Measurements from ENCODE around the gene PLOD2. TPM values are rescaled to one million over a fixed set of nuclear protein-coding genes. Genes with fewer than 3 reads are reported as not detected.

Gene PLOD2
- total and polyA plus RNA-seq, 9 of the 15 experiments (the other 6 are each of a cell fraction or from before 2014, with no cell fraction given), result 0.18 to 1.5 (median 0.58) TPM

DNA sequence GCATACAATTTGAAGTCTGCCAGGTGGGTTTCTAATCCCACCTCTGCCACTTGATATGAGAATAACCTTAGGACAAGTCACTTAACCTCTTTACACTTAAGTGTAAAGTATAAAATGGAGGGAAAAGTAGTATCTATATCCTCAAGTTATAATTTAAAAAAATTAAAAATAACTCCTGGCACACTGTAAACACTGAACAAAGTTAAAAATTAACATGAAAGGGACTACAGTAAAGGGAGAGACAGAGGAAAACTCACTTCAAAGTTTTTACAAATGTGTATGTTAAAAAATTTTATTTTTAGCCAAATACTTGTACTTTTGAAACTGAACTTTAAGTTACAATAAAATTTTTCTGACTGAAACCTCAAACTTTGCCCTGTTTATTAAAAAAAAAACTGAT, 49.6 kb downstream of the PLOD2 start (continued):
- TF ChIP-seq, protein P1, sequence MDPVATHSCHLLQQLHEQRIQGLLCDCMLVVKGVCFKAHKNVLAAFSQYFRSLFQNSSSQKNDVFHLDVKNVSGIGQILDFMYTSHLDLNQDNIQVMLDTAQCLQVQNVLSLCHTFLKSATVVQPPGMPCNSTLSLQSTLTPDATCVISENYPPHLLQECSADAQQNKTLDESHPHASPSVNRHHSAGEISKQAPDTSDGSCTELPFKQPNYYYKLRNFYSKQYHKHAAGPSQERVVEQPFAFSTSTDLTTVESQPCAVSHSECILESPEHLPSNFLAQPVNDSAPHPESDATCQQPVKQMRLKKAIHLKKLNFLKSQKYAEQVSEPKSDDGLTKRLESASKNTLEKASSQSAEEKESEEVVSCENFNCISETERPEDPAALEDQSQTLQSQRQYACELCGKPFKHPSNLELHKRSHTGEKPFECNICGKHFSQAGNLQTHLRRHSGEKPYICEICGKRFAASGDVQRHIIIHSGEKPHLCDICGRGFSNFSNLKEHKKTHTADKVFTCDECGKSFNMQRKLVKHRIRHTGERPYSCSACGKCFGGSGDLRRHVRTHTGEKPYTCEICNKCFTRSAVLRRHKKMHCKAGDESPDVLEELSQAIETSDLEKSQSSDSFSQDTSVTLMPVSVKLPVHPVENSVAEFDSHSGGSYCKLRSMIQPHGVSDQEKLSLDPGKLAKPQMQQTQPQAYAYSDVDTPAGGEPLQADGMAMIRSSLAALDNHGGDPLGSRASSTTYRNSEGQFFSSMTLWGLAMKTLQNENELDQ (CRISPR knock-in tag; IDR thresholded peaks at IDR 0.05; ENCODE audit: borderline replicate concordance), result no peak
- no peak for TF ChIP-seq SMARCA4 (IDR thresholded peaks at IDR 0.05)
- TF ChIP-seq, protein P2, sequence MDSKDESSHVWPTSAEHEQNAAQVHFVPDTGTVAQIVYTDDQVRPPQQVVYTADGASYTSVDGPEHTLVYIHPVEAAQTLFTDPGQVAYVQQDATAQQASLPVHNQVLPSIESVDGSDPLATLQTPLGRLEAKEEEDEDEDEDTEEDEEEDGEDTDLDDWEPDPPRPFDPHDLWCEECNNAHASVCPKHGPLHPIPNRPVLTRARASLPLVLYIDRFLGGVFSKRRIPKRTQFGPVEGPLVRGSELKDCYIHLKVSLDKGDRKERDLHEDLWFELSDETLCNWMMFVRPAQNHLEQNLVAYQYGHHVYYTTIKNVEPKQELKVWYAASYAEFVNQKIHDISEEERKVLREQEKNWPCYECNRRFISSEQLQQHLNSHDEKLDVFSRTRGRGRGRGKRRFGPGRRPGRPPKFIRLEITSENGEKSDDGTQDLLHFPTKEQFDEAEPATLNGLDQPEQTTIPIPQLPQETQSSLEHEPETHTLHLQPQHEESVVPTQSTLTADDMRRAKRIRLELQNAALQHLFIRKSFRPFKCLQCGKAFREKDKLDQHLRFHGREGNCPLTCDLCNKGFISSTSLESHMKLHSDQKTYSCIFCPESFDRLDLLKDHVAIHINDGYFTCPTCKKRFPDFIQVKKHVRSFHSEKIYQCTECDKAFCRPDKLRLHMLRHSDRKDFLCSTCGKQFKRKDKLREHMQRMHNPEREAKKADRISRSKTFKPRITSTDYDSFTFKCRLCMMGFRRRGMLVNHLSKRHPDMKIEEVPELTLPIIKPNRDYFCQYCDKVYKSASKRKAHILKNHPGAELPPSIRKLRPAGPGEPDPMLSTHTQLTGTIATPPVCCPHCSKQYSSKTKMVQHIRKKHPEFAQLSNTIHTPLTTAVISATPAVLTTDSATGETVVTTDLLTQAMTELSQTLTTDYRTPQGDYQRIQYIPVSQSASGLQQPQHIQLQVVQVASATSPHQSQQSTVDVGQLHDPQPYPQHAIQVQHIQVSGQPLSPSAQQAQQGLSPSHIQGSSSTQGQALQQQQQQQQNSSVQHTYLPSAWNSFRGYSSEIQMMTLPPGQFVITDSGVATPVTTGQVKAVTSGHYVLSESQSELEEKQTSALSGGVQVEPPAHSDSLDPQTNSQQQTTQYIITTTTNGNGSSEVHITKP (IDR thresholded peaks at IDR 0.05; ENCODE audit: partially characterized antibody), result no peak

DNA sequence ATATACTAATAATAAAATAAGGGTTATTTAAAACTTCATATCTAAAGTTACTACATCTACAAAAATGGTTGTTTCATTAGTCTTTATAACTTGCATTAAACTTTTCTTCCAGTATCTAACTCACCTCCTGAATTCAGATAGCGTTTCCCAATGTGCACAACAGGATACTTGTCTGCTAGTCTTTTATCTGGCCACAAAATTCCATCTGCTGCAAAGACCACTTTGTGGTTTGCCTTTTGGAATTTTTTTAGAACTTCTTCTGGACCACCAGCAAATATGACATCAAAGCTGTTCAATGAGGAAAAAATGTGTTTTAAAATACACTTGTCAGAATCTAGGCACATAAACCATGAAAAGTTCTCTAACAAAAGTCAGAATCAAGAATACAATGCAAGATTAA, 50.8 kb downstream of the PLOD2 start:
- in situ Hi-C loops (cut with MboI) (no loop called here), intact Hi-C loops (cut with micrococcal nuclease) (no loop called here)
- no peaks in the 10 kb centered on the region for H4K20me1 ChIP-seq (replicated peaks; ENCODE audit: control insufficient read depth, insufficient read depth, low read length)
- H3K4me3 ChIP-seq, result no peak overlapping the region
- no peak overlapping the region for H3K4me2 ChIP-seq (ENCODE audit: insufficient read depth, low read length)
- H3K36me3 ChIP-seq (ENCODE audit: control insufficient read depth, insufficient read depth, low read length), result no peaks in the 10 kb centered on the region
- no peaks in the 10 kb centered on the region for H3K9me3 ChIP-seq (replicated peaks; ENCODE audit: control insufficient read depth, insufficient read depth, low read depth, low read length)
- no peaks in the 10 kb centered on the region for H3K9me1 ChIP-seq (ENCODE audit: control insufficient read depth, insufficient read depth, low read length)
- BruUV-seq (replicated peaks), result no TSS peak
- TF ChIP-seq THRAP3 (IDR thresholded peaks at IDR 0.05; ENCODE audit: borderline replicate concordance) (no peak), JUND (IDR thresholded peaks at IDR 0.05; ENCODE audit: borderline replicate concordance, low read depth, low read length) (no peak), JUND (tag; IDR thresholded peaks at IDR 0.05; ENCODE audit: borderline replicate concordance, low read depth, low read length) (no peak), GTF2A2 (tag; IDR thresholded peaks at IDR 0.05) (no peak), HMGN3 (IDR thresholded peaks at IDR 0.05; ENCODE audit: borderline replicate concordance, extremely low read depth, insufficient read length, low read depth, low read length) (no peak), ZNF583 (CRISPR knock-in tag; IDR thresholded peaks at IDR 0.05) (no peak)
- DNase-seq (ENCODE audit: extremely low read depth in 1 of 4, low spot score in 3 of 4) (no peak), FAIRE-seq (no peak), ATAC-seq (no peak)
- 7% methylated on average over 1 of the region's 1 CpG for WGBS (ENCODE audit: insufficient coverage, low coverage, missing lambda C conversion rate)
- H3K27me3 ChIP-seq (ENCODE audit: control insufficient read depth in 2 of 2, insufficient read depth in 2 of 2, low read length in 2 of 2), result no peaks in the 10 kb centered on the region
- H3K27ac ChIP-seq (ENCODE audit: extremely low read depth, low read depth, low read length), result no peak overlapping the region
- H3K79me2 ChIP-seq (ENCODE audit: control insufficient read depth, insufficient read depth, low read length), result no peaks in the 10 kb centered on the region
- ChIA-PET CTCF (ENCODE audit: low intra/inter-chr PET ratio) (no interaction called here), POLR2A (no interaction called here)
- H3K4me1 ChIP-seq (replicated peaks in 1 of 2; ENCODE audit: control insufficient read depth in 2 of 2, insufficient read depth in 2 of 2, low read length in 2 of 2), result no peaks in the 10 kb centered on the region
- no peak overlapping the region for H3K9ac ChIP-seq (ENCODE audit: insufficient read depth in 1 of 2, low read depth in 2 of 2, low read length in 2 of 2)
- H2AFZ ChIP-seq (ENCODE audit: low read depth, low read length), result no peak overlapping the region
